Epithelial cell of umbilical artery (primary cell): Measurements from ENCODE around the gene PIK3R2. TPM values are rescaled to one million over a fixed set of nuclear protein-coding genes. Genes with fewer than 3 reads are reported as not detected.

Source experiments
- total RNA-seq: library from RNA; depleted of rRNA; stranded (reverse); fragments of >200 nt; gene quantifications from 2 replicates; pipeline ENCODE4 v1.2.3, GENCODE V29; 2014

The PIK3R2 gene
- total RNA-seq = 1.6 and 2.3 TPM in 2 replicates

GRCh38 chr19:18152817-18153555 lies at the start of gene PIK3R2:
PIK3R2 (plus strand) TSS chr19:18153163; CDS start chr19:18155880, 2,717 bp downstream.

GRCh38 chr19:18173572-18174288 lies 20.8 kb downstream of the PIK3R2 start, which contains the start of gene IFI30:
IFI30 (plus strand) TSS chr19:18173813; CDS start chr19:18173842, 29 bp downstream.

GRCh38 chr19:18192673-18193387 lies 39.9 kb downstream of the PIK3R2 start, which contains the start of gene MPV17L2:
MPV17L2 (plus strand) TSS chr19:18193218; CDS start chr19:18193282, 64 bp downstream.

GRCh38 chr19:18203863-18204393 lies 51.0 kb downstream of the PIK3R2 start, which contains the start of gene RAB3A:
RAB3A (minus strand) TSS chr19:18204042; CDS start chr19:18202740, 1,302 bp downstream.

Other genes with a start within 250 kb of the PIK3R2 start
- gene CCDC124, start 220.1 kb upstream of the PIK3R2 start, total RNA-seq = 46.1 and 54.0 TPM in 2 replicates
- not detected in 2 replicates for gene KCNN1, start 186.1 kb upstream of the PIK3R2 start, total RNA-seq
- 12.0 and 14.3 TPM in 2 replicates for gene ARRDC2, start 145.0 kb upstream of the PIK3R2 start, total RNA-seq
- gene IL12RB1, start 66.2 kb upstream of the PIK3R2 start, total RNA-seq = 0.15 TPM in 1 of 2 replicates, not detected in the other
- 0.30 and 0.32 TPM in 2 replicates for gene MAST3, start 55.4 kb upstream of the PIK3R2 start, total RNA-seq
- gene IFI30, start 20.6 kb downstream of the PIK3R2 start, total RNA-seq = 3.3 TPM in 1 of 2 replicates, not detected in the other
- gene MPV17L2, start 40.1 kb downstream of the PIK3R2 start, total RNA-seq = 9.4 and 15.3 TPM in 2 replicates
- gene RAB3A, start 50.9 kb downstream of the PIK3R2 start, total RNA-seq = under 0.01 TPM in 1 of 2 replicates, not detected in the other
- gene PDE4C, start 73.3 kb downstream of the PIK3R2 start, total RNA-seq = 0.15 TPM in 1 of 2 replicates, not detected in the other
- gene IQCN, start 121.3 kb downstream of the PIK3R2 start, total RNA-seq = under 0.01 TPM in 2 replicates
- 58.8 and 80.2 TPM in 2 replicates for gene JUND, start 128.5 kb downstream of the PIK3R2 start, total RNA-seq
- gene LSM4, start 169.9 kb downstream of the PIK3R2 start, total RNA-seq = 128 and 177 TPM in 2 replicates
- 13.3 and 19.9 TPM in 2 replicates for gene PGPEP1, start 187.4 kb downstream of the PIK3R2 start, total RNA-seq
- gene GDF15, start 233.0 kb downstream of the PIK3R2 start, total RNA-seq = 108 and 126 TPM in 2 replicates
- not detected in 2 replicates for gene LRRC25, start 244.5 kb downstream of the PIK3R2 start, total RNA-seq